Effector memory CD8-positive, alpha-beta T cell (primary cell): ENCODE measurements around the gene LMCD1.
"Not testable (repeated sequence)": the region's sequence is repeated elsewhere in the genome, so short reads cannot be mapped to it uniquely, and the experiment has no call there.

Source experiments
- ATAC-seq: fragments of 150-1000 bp; cut with Tn5 transposase; replicated peaks from 2 replicates; pipeline ENCODE4 v1.10.0; 2021; ENCODE audit warnings: mild to moderate bottlenecking, moderate library complexity
- DNase-seq, 3 experiments: peaks; one replicate each; pipeline ENCODE4 v3.0.0; 2021
- H3K27ac Mint-ChIP-seq, 2 donors: one replicate each; pipeline ENCODE4 v1.8.0; 2022; ENCODE audit warnings: mild to moderate bottlenecking in 2 of 2, mixed read lengths in 2 of 2, moderate library complexity in 2 of 2
- H3K27me3 Mint-ChIP-seq, 2 donors: one replicate each; pipeline ENCODE4 v1.8.0; 2022; ENCODE audit warnings: mixed read lengths in 2 of 2
- H3K36me3 Mint-ChIP-seq: one replicate; pipeline ENCODE4 v1.8.0; 2022; ENCODE audit warnings: mild to moderate bottlenecking, moderate library complexity, mixed read lengths; ENCODE audit not compliant: insufficient read depth
- H3K4me1 Mint-ChIP-seq, 2 donors: one replicate each; pipeline ENCODE4 v1.8.0; 2022; ENCODE audit warnings: low read depth in 2 of 2, mixed read lengths in 2 of 2
- H3K4me3 Mint-ChIP-seq, 2 donors: one replicate each; pipeline ENCODE4 v1.8.0; 2022; ENCODE audit warnings: mild to moderate bottlenecking in 2 of 2, mixed read lengths in 2 of 2, moderate library complexity in 2 of 2
- H3K9me3 Mint-ChIP-seq, 2 donors: one replicate each; pipeline ENCODE4 v1.8.0; 2022; ENCODE audit warnings: mixed read lengths in 2 of 2

LMCD1 gene

DNA sequence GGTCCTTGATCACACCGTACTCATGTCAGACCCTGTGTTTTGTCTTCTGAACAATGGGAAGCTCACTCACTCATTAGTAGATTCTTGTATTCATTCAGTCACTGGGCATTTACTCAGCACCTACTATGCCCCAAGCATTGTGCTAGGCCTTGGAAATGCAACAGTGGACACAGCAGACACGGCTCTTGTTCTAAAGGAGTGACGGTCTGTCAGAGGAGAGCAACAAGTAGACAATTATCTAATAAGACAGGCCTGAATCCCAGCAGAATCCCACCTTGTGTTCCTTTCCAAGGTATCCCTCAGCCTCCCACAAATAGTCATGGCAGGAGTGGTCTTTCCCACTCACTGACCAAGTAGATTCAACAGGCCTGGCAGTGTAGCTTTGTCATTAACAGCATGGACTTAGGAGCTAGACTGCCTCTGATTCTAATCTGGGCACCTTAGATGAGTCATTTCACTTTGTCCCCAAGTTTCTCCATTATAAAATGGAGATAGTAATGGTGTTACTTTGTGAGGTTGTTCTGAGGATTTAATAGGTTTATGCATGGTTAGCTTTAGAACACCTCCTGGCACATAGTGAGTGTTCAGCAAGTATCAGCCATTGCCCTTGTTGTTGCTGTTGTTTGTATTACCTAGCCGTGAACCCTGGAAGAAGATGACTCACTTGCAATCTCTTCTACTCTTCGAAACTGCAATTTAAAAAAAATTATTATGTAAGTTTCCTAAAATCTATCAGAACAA lies 73.9 kb downstream of the LMCD1 start:
- Mint-ChIP-seq H3K4me1 (peaks cover 9 to 11% of the 10 kb centered on the region in 2 donors), H3K9me3 (no peaks in the 10 kb centered on the region)

DNA sequence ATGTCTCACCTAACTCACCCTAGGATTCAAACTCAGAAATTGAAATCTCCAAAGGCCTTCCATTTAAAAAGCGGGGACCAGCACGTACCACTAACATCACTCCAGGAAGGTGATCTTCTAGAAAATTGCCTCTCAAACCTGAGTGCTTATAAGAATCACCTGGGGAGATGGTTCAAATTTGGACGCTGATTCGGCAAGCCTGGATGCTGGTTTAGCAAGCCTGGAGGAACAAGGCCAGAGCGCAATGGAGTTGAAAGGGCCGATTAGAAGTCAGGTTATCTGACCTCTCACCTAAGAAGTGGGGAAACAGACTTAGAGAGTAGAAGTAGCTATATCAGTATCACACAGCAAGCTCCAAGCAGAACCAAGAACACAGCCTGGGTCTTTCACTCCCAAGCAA lies 74.8 kb downstream of the LMCD1 start:
- peaks cover 0 to 1% of the 10 kb centered on the region in 2 donors for H3K27me3 Mint-ChIP-seq
- no peak for DNase-seq
- peaks cover 1 to 2% of the 10 kb centered on the region in 2 donors for H3K4me1 Mint-ChIP-seq
- H3K4me3 Mint-ChIP-seq, result no peak overlapping the region
- no peaks in the 10 kb centered on the region for H3K9me3 Mint-ChIP-seq
- no peak overlapping the region for H3K27ac Mint-ChIP-seq
- ATAC-seq, result no peak
- H3K36me3 Mint-ChIP-seq, result no peaks in the 10 kb centered on the region

More for the DNA sequence above, 73.9 kb downstream of the LMCD1 start:
- Mint-ChIP-seq H3K36me3 (no peaks in the 10 kb centered on the region), H3K4me3 (no peak overlapping the region), H3K27me3 (peaks cover 0 to 10% of the 10 kb centered on the region in 2 donors), H3K27ac (no peak overlapping the region)
- ATAC-seq (no peak), DNase-seq (no peak)

DNA sequence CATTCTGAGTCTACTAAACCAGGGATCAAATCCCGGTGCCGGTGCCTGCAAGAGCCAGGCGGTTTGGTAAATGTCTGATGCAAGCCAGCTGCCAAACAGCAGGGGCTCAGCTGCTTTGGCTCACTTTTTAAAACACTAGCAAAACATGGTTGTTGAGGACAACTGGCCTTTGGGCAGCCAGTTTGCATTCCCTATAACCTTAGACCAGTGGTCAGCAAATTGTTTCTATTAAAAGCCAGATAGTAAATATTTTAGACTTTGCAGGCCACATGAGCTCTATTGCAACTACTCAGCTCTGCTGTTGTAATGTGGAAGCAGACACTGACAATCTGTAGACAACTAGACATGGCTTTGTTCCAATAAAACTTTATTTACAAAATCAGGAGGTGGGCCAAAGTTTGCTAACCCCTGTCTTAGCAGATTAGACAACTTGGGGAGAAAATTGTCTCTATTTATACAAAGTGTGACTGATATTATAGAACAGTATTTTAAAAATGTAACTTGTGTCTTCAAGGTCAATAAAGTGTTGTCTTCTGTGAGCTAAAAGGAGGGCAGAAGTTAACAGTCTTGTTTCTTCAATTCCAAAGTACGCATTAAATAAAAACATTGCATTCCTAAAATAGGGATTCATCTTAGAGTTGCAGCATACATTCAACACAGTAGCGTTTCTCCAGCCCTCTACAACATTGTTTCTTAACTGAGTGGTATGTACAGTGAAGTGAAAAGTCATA lies 75.4 kb downstream of the LMCD1 start:
- H3K27me3 Mint-ChIP-seq, result no peaks in the 10 kb centered on the region
- no peak overlapping the region for H3K27ac Mint-ChIP-seq
- H3K4me1 Mint-ChIP-seq, result no peaks in the 10 kb centered on the region
- H3K9me3 Mint-ChIP-seq, result no peaks in the 10 kb centered on the region
- ATAC-seq, result no peak
- DNase-seq, result no peak
- H3K36me3 Mint-ChIP-seq, result no peaks in the 10 kb centered on the region
- H3K4me3 Mint-ChIP-seq, result no peak overlapping the region

DNA sequence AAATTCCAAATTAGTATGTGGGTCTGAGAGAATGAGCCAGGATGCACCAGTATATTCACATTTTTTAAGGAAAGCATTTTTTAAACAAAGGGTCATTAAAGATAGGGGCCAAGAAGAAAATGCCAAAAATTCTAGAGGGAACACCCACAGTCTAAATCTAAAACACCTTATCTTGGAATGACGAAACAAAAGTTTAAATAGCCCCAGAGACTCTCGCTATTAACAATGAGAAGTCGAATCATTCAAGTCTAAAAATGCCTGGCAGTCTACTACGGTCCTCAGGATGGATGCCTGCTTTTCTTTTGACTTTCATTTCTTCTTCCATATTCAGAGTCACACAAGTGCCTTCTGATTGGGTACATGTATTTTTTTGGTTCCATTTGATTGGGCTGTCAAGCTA lies 76.7 kb downstream of the LMCD1 start:
- ATAC-seq (no peak), DNase-seq (no peak)
- H3K27ac Mint-ChIP-seq, result no peak overlapping the region
- H3K27me3 Mint-ChIP-seq, result peaks cover 0 to 3% of the 10 kb centered on the region in 2 donors
- no peaks in the 10 kb centered on the region for H3K4me1 Mint-ChIP-seq
- H3K36me3 Mint-ChIP-seq, result no peaks in the 10 kb centered on the region
- H3K9me3 Mint-ChIP-seq, result no peaks in the 10 kb centered on the region
- no peak overlapping the region for H3K4me3 Mint-ChIP-seq

DNA sequence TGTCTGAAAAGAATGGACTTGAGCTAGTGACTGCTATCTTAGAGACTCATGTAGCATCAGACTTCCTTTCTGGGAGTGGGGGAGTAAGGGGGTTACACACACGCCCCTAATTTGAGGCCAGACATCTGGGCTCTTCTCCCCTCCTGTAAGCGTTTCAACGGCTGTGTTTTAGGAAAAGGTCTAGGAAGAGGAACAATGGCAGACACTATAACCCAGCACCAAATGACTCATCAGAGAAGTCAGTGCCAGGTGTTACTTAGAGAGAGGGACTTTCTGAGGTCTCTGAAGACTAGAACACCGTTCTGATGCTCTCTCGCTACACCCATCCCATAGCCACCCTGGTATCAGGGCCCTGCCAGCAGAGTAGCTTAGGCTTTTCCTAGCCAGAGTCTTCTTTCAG lies 77.5 kb downstream of the LMCD1 start:
- Mint-ChIP-seq H3K27ac (no peak overlapping the region), H3K4me3 (no peak overlapping the region), H3K27me3 (peaks cover 0 to 11% of the 10 kb centered on the region in 2 donors), H3K4me1 (no peaks in the 10 kb centered on the region), H3K36me3 (no peaks in the 10 kb centered on the region), H3K9me3 (no peaks in the 10 kb centered on the region)
- no peak for DNase-seq
- ATAC-seq, result no peak

DNA sequence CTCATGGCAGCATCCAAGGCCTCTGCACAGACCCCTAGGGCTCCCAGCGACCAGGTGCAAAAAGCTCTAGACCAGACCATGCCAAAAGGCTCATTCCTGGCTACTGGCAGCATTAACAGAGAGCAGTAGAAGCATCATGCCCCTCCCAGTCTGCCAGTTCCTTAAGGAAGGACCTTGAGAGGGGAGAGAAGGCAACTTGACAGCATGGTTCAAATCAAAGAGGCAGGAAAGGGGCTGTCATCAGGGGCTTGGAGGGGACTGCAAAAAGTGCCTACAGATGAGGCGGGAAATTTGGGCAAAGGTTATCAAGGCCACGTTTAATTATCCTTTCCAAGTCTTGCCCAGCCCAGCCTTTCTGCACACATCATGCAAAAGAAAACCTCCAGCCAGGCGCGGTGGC lies 78.3 kb downstream of the LMCD1 start:
- Mint-ChIP-seq H3K27ac (no peak overlapping the region), H3K4me3 (no peak overlapping the region), H3K4me1 (no peaks in the 10 kb centered on the region), H3K9me3 (no peaks in the 10 kb centered on the region), H3K36me3 (no peaks in the 10 kb centered on the region), H3K27me3 (peaks cover 0 to 11% of the 10 kb centered on the region in 2 donors)
- ATAC-seq, result no peak
- no peak for DNase-seq

DNA sequence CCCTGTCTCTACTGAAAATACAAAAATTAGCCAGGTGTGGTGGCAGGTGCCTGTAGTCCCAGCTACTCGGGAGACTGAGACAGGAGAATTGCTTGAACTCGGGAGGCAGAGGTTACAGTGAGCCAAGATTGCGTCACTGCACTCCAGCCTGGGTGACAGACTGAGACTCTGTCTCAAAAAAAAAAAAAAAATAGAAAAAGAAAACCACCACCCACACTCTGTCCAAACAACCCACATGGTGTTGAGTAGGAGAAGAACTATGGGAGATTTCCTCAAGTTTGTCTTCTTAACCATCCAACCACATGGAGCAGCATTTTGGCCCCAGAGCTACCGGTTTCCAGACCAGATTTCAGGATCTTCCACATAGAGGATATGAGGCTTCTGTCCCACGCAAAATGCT lies 78.8 kb downstream of the LMCD1 start:
- H3K4me1 Mint-ChIP-seq, H3K36me3 Mint-ChIP-seq: not testable (repeated sequence)

DNA sequence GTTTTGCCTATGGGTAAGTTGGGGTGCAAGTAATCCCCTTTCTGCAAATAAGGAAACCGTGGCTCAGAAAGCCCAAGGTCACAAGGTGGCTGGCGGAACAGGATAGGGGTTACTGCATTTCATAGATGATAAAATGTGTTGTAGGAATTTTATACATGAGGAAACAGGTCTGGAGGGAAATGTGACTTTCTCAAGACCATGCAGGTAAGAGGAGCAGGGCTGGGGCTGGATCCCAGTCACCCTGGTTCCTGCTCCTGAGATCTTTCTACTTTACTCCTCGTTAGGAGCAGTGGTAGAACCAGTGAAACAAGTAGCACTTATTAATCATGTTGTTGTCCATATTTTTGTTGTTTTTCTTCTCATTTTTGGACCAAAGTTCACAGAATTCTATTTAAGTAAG lies 79.8 kb downstream of the LMCD1 start:
- Mint-ChIP-seq H3K27me3 (peaks cover 0 to 11% of the 10 kb centered on the region in 2 donors), H3K36me3 (peaks cover 2% of the 10 kb centered on the region)
- no peak for ATAC-seq

More for the DNA sequence above, 78.8 kb downstream of the LMCD1 start:
- not testable (repeated sequence) for ATAC-seq, H3K4me3 Mint-ChIP-seq, H3K27ac Mint-ChIP-seq, H3K9me3 Mint-ChIP-seq, DNase-seq
- H3K27me3 Mint-ChIP-seq, result peaks cover 0 to 11% of the 10 kb centered on the region in 2 donors

DNA sequence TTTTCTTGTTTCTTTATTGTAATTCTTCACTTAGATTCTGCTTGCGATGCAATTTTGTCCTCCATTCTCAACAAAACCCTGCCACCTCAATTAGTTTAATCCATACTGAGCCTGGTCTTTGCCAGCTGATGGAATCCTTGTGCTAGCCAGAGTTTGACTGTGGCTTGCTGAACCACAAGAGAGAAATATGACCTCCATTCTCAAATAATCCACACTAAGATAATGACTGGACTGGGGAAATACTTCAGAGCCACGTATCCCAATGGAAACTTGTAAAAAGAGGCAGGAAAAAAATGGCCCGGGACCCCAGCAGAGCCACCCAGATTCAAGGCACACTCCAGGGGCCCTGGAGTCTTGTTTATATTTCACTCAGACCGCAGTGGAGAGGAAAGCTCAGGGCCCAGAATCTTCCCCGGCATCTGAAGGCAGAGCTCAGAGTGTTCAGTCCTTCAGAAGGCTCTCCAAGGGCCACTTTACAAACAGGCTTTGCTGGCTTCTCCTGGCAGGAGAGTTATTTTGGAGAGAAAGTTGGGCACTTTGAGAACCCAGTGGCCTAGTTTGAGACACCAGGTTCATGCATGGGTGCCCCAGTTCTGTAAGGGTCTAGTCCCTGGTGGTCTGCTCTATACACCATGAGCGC lies 80.3 kb downstream of the LMCD1 start:
- Mint-ChIP-seq H3K4me1 (no peaks in the 10 kb centered on the region), H3K9me3 (no peaks in the 10 kb centered on the region), H3K27ac (no peak overlapping the region), H3K27me3 (peaks cover 0 to 11% of the 10 kb centered on the region in 2 donors), H3K4me3 (no peak overlapping the region), H3K36me3 (peaks cover 3% of the 10 kb centered on the region)
- ATAC-seq, result no peak
- no peak for DNase-seq

More for the DNA sequence above, 79.8 kb downstream of the LMCD1 start:
- no peaks in the 10 kb centered on the region for H3K4me1 Mint-ChIP-seq
- H3K9me3 Mint-ChIP-seq, result no peaks in the 10 kb centered on the region
- H3K4me3 Mint-ChIP-seq, result no peak overlapping the region
- no peak overlapping the region for H3K27ac Mint-ChIP-seq
- DNase-seq, result no peak

DNA sequence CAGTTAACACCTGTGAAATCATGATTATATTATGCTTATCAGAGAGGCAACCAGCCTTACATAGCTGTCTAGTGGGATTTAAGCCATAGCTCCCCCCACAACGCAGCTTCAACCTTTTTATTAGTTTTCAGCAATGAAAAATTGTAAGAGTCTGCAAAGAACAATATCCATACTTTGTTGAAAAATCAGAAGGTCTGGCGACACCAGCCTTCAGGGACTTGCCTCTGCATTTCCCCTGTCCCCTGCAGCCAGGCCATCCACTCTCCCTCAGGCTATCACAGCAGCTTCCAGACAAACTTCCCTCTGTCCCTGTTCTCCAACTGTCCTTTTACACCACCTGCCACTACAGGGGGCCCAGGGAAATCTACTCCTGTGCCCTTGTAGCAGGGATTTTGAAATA lies 83.0 kb downstream of the LMCD1 start:
- Mint-ChIP-seq H3K9me3 (no peaks in the 10 kb centered on the region), H3K27ac (no peak overlapping the region), H3K4me3 (no peak overlapping the region), H3K4me1 (no peaks in the 10 kb centered on the region), H3K27me3 (peaks cover 0 to 19% of the 10 kb centered on the region in 2 donors), H3K36me3 (peaks cover 3% of the 10 kb centered on the region)
- ATAC-seq (no peak), DNase-seq (no peak)

DNA sequence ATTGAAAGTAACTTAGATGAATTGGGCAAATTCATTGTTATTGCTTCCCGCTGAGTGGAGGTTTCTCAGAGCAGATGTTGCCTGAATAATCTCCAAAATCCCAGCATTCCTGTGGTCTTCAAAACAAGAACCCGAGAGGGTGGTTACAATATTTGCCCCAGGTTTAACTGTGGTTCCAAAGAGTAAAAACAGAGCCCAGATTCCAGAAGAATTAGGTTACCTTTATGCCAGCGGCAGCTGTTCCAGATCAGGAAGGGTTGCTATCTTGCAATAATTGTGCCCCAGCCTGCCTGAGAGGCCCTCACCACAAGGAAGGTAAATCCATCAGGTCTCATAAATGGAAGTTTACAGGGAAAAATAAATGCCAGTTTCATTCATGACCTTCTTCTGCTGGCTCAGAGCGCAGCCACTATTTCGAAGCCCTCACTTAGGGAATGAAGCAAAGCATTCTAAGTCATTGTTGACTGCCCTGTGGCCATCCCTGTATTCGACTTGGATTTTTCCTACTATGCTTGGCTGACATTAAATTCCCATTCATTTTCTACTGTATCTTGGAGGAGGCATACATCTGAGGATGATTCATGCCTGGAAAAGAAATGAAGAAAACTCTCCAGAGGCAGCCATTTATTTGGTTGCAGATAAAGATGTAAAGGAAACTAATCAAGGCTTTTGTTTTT lies 88.4 kb downstream of the LMCD1 start:
- DNase-seq, result no peak
- H3K4me1 Mint-ChIP-seq, result no peaks in the 10 kb centered on the region

DNA sequence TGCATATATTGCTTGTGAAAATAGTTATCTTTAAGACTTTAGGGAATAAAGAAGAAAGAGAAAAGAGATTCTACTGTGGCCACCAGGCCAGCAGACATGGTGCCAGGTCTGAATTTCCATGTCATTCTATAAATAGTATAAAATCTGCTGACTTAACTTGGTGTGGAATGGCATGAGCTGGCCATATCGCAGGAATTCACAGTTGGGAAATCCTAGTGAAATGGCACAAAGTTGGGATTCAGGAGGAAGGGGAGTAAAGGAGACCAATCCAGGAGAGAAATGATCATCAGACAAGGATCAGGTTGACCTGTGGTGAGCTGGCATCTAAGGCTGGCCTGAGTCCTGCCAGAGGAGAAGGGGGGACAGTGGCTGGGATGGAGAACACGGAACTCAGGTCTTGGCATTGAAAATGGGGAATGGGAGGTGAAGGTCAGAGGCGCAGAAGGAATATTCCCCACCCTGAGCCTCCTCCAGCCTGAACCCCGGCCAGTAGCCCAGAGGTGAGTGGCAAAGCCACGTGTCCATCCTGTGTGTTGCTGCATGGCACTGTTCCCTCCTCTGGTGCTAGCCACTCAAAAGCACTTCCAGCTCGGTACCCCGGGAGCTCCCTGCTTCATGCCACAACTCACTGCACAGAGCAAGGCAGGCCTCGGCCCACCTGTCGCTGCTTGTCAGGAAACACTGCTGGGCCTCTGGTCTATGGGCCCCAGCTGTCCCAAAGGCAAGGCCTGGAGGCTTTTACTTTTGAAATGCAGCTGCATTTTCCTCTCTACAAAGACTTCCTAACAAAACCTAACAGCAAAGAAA lies 91.6 kb downstream of the LMCD1 start:
- H3K27me3 Mint-ChIP-seq, result peaks cover 6 to 7% of the 10 kb centered on the region in 2 donors
- H3K4me1 Mint-ChIP-seq, result no peaks in the 10 kb centered on the region
- no peak overlapping the region for H3K4me3 Mint-ChIP-seq
- H3K36me3 Mint-ChIP-seq, result no peaks in the 10 kb centered on the region
- DNase-seq, result no peak
- H3K9me3 Mint-ChIP-seq, result no peaks in the 10 kb centered on the region
- H3K27ac Mint-ChIP-seq, result no peak overlapping the region
- no peak for ATAC-seq

More for the DNA sequence above, 88.4 kb downstream of the LMCD1 start:
- Mint-ChIP-seq H3K9me3 (no peaks in the 10 kb centered on the region), H3K27ac (no peak overlapping the region), H3K27me3 (peaks cover 0 to 8% of the 10 kb centered on the region in 2 donors), H3K4me3 (no peak overlapping the region), H3K36me3 (peaks cover 3% of the 10 kb centered on the region)
- ATAC-seq, result no peak

DNA sequence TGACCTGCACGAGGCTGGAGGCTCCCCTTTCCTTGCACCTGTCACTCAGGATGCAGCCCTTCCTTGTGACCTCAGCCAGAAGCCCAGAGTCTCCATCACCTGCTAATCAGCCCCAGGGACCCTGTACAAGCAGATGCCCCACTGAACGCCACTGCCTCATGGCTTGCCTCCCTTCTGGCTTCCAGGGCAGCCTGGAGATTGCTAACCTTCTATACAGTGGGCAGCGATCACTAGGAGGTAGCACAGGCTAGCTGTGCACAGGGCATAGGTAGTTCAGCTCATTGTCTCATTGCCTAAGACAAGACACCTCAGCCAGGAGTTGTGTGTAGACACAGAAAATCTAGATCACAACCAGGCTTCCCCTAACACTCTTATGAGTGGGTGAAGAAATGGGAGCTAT lies 93.6 kb downstream of the LMCD1 start:
- ATAC-seq (no peak), DNase-seq (no peak)
- Mint-ChIP-seq H3K36me3 (no peaks in the 10 kb centered on the region), H3K27ac (no peak overlapping the region), H3K4me3 (no peak overlapping the region), H3K27me3 (peaks cover 6 to 7% of the 10 kb centered on the region in 2 donors), H3K4me1 (no peaks in the 10 kb centered on the region), H3K9me3 (no peaks in the 10 kb centered on the region)
